Stimulated activated CD4-positive, alpha-beta T cell treated with anti-CD3 and anti-CD28 coated beads, Interleukin-1b, Interleukin-23, amount 100 ng/mL, for 48 hours (primary cell): ENCODE measurements around the gene EID3.
A peak's percentile ranks its signal among the peaks of the same experiment; 100 is the strongest.

ENCODE experiments used
- DNase-seq: peaks from one replicate; pipeline ENCODE4 v3.0.0-alpha.2; 2020

Gene EID3

DNA sequence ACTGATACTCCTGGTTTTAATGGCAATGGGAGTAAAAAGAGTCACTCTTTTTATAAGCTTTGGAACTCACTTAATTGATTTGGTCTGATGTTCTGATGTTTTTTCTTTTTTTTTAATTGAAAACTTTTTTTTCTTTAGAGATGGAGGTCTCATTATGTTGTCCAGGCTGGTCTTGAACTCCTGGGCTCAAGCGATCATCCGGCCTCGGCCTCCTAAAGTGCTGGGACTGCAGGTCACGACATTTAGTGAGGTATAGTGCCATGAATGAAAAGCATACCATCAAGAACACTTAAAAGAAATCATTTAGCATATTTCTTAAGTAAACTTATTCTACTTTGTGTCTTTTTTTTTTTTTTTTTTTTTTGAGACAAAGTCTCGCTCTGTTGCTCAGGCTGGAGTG lies 12.7 kb upstream of the EID3 start:
- DNase-seq, result no peak

DNA sequence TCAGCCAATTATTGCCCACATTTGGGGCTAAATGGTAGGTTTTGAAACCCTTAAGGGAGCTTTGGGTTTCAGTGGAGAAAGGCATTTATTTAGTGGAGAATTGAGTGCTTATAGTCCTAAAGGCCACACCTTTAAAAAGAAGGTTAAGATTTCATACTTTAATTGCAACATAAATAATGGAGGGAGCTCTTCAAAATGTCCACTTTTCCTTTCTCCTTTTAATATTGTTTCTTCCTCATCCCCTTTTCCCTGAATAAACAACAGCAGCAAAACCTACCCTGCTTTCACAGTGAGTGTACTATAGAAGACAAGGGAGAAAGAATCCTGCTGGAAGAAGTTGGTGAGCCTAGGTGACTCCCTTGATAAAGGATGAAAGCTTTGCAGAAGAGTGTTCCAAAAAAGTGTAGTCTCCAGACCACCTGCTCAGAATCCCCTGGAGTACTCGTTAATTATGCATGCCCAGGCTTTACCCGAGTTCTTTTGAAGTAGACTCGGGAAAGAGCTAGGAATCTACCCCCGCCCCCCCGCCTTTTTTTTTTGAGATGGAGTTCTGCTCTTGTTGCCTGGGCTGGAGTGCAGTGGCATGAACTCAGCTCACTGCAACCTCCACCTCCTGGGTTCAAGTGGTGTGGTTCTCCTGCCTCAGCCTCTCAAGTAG lies 11.5 kb upstream of the EID3 start:
- no peak for DNase-seq

DNA sequence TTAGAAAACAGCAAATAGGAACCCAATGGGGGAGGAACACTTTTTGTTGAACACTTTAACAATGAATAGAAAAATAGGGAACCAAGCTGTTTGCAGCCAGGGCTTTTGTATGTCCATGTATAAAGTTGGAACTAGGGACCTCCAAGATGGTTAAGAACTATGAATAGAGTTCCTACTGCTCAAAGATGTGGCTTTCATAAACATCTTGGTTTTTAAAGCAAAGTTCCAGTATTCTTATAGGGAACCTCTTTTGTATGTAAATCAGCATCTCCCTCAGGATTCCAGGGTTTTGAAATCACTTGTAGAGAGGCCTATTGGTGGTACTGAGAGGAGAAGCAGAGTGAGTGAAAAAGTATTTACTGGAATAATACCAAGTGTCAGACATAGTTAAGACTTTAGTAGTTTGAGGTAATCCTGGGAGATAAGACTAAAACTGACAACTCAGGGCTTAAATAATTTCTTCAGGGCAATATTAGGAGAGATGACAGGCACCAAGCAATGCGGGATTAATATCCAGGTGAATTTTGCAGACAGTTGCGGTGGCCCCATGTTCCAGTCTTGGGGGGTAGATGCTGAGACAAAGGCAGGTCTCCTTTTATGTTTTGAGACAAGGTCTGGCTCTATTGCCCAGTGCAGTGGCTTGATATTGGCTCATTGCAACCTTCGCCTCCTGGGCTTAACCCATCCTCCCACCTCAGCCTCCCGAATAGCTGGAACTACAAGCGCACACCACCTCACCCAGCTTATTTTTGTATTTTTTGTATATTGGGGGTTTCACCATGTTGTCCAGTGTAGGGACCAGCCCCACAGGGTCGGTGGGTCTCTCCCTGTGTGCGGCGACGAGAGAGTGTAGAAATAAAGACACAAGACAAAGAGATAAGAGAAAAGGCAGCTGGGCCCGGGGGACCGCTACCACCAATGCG lies 10.4 kb upstream of the EID3 start:
- no peak for DNase-seq

DNA sequence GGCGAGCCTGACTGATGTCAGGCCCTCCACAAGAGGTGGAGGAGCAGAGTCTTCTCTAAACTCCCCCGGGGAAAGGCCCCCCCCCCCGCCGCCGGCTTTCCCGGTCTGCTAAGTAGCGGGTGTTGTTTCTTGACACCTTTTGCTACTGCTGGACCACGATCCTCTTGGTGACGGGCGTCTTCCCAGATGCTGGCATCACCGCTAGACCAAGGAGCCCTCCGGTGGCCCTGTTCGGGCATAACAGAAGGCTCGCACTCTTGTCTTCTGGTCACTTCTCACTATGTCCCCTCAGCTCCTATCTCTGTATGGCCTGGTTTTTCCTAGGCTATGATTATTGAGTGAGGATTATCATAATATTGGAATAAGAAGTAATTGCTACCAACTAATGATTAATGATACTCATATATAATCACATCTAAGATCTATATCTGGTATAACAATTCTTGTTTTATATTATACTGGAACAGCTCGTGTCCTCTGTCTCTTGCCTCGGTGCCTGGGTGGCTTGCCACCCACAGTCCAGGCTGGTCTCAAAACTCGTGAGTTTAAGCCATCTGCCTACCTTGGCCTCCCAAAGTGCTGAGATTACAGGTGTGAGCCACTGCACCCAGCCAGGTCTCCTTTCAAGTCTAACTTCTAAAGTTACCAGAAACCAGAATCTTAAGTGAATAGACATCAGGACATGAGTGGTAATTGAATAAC lies 9.2 kb upstream of the EID3 start:
- peak; percentile 20 for DNase-seq

DNA sequence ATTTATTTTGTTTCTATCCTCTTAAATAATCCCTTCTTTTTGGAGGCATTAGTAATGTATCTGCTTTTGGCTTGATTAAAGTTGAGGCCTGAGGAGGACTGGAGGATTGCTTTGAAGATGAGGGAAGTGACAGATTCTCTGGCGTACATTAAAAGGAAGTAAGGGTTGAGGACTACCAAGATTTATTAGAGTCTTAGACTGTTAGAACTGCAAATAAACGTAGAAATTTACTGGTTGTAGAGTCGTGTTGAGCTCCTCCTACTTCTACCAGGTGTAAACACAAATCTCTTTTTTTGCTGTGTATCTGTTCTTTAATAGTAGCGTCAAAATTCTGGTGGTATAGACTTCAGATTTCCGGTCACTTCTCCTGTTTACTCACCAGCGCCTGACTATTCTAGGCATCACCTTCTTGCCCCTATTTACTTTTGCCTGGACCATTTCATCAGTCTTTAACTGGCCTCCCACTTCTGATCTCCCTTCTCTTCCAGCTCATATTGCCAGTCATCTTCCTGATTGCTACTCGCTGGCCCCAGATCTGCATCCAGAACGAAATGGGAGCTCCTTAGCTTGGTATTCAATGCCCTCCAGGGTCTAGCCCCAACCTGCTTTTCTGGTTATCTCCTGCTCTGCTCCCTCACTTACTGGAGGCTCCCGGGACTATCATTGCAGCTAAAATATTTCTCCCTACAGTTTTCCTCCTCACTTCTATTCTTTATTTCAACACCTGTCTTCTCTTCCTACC lies 8.4 kb upstream of the EID3 start:
- DNase-seq, result no peak

DNA sequence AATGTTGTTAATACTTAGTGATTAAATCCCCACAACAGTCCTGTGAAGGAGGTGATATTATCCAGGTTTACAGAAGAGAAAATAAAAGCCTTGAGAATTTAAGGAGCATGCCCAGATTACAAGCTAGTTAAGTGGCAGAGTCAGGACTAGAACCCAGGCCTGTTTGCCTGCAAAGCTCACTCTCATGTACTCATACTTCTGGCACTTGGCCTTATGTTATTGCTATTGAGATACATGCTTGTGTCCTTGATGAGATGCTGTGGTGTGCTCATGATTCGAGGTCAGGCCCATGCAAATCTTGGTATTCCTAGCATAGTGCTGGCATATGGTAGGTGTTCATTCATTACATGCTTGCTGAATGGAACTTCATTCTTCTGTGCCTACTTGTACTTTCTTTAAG lies 7.6 kb upstream of the EID3 start:
- no peak for DNase-seq

DNA sequence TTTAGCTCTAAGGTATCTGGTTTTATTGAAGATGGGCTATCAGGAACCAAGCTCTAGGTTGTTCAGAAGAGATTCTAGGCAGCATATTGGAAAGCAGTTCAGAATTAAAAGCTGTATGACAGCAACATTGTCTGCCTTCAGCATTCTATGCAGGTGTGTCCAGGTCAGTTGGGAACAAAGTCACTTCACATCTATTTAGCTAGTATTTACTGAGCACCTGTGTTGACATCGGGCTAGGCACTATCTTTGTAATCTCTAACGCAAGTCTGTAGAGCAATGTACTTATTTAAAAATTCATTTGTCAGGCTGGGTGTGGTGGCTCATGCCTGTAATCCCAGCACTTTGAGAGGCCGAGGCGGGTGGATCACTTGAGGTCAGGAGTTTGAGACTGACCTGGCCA lies 6.8 kb upstream of the EID3 start:
- no peak for DNase-seq

DNA sequence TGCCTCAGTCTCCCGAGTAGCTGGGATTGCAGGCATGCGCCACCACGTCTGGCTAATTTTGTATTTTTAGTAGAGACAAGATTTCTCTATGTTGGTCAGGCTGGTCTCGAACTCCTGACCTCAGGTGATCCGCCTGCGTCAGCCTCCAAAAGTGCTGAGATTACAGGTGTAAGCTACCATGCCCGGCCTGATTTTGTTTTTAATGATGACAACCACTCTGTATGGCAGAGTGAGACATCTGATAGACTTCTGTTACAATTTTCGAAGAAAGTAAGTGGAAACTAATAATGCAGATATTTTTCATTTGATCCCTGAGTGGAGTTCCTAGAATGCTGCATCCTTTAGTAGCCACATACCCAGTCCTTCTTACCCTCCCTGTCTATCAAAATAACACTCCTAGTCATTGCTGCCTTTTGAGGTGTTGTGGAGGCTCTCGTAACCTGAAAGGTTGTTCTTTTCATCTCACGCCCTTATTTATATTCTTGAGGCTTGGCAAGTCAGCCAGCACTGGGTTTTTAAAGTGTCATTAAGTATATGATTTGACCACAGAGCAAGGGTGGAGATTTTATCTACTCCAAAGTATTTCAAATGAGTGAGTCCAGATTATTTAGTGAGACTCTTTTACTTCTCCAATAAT lies 5.9 kb upstream of the EID3 start:
- DNase-seq, result no peak

DNA sequence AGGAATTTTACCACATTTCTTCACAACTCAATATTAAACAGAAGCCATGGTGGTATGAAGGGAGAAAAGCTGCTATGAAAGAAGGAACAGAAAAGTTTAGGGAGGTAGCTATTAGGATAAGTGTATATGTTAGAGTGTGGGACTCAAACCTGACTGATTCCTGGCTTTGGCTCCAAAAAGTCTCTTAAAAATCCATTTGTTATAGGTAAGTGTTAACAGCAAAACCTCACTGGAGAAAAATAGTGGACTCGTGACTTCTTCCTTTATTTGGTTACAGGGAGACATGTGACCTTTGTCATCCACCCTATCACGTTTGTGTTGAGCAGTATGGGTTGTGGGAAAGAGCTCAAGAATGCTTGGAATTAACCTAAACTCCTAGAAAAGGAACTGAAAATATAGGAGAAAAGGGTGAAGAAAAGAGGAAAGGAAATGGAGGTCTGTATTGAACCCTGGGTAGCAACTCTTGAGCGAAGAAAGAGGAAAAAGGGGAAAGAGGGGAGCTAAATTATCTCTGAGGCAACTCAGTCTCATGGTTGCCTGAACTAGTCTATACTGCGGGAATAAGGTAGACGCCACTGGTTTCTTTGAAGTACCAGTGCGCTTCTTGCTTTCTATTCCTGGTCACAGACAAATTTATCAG lies 3.6 kb upstream of the EID3 start:
- no peak for DNase-seq

DNA sequence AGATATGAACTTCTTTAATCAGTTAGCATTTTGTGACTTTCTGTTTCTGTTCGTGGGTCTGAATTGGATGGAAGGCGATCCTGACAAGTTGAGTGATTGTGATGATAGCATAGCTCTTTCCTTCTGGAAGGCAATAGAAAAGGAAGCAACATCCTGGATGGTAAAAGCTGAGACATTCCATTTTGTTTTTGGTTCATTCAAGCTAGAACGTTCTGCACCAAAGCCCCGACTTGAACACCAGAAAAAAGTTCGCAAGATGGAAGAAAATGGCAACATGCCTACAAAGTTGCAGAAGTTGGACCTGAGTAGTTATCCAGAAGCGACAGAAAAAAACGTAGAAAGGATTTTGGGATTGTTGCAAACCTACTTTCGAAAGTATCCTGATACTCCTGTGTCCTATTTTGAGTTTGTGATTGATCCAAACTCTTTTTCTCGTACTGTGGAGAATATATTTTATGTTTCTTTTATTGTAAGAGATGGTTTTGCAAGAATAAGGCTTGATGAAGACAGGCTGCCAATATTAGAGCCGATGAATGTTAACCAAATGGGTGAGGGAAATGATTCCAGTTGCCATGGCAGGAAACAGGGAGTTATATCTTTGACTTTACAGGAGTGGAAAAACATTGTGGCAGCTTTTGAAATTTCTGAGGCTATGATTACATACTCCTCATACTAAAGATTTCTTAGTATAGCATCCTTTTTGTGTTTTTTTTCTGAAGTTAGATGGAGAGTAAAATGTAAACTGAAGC lies 896 bp downstream of the EID3 start:
- no peak for DNase-seq

DNA sequence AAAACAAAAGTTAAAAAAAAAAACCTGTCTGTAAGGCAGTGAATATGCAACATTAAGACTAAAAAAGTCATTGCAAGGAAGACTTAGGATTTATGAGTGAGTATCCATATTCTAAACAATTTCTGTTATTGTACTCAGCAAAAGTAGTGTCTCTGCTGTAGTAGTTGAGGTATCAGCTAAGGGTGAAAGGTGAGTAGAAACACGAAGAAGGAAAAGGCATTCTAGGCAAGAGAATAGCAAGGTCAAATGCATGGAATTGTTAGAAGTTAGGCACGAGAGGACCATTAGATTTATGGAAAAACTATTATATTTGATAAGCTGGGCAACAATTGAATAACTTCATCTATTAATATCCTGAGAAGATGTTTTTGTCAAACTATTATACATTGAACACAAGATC lies 1.8 kb downstream of the EID3 start:
- no peak for DNase-seq

DNA sequence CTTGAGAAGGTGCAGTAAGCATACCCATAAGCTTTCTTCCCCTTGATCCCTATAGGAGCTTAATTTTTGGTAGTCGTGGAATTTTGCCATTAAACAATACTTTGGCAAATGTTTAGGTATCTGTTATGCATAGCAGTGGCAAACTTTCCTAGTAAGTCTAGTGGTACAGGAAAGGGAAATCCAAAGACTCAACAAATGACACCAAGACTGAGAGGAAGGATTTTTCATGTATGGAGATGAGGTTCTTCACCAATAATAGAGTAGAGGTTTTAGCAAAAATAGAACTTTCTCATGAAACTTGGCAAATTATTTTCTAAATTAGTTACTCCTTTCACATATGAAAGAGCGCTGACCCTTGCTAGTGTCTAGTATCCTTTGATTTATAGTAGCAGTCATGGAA lies 2.8 kb downstream of the EID3 start:
- DNase-seq, result no peak

DNA sequence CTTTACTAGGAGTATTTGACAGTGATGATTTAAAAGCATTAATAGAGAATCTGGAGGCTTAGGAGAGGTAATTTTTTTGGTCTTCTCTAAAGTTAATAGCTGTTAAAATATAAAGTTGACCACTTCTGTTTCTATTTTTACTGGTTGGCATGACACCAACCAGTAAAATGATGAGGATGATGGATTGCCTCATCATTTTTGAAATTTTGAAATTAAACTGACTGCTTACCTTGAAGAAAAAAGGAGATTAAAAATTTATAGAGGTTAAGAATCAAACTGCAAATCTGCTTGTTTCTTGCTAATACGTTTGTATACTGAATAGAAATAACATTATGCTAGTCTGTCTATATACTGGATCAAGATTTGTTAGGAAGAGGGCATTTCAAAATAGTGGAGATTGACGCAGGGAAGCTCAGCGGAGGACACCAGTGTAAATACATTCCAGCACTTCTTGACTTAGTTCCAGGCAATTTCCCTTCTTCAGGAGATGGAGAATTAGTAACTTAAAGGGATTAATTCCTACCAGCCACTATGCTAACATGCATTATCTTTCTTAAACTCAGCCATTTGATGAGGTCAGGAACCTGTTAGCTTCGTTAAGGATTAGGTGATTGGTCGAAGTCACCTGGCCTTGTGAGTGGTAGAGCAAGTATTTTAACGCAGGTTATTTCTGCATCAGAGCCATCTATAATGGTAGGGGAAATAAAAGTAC lies 3.6 kb downstream of the EID3 start:
- no peak for DNase-seq

DNA sequence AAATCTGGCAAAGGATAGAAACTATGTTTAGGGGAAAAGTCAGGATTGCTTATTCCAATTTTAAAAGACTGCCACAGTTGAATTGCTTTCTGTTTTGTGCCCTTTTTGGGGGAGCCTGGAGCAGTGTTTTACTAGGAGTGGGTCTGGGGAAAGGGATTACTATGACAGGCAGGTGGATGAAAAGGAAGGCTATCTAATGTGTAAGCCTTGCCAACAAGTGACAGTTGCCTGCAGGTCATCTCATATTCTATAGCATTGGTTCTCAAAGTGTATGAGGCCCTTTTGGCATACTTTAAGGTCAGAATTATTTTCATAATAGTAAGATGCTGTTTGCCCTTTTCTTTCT lies 4.1 kb downstream of the EID3 start:
- DNase-seq, result no peak

DNA sequence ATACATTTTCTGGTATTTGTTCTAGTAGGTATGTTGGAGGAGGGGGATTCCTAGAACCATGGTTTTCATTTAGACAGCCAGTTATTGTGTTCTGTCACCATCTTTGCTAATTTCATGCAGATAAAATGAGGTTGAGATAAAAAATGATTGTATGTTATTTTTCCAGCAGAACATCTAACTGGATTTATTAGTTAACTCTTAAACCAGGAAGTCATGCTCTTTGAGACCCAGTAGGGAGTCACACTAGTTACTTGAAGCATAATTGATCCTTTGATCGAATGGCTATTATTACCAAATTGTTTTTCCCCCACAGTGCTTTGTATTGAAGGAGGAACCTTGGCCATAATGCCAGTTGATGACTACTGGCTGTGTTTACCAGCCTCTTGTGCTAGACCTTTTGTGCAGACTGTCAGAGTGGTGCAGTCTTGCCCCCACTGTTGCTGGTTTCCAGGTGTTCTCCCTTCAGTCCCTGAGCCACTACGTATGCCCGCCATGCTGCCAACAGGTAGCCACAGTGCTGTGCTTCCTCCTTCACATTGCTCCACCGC lies 6.0 kb downstream of the EID3 start:
- no peak for DNase-seq

DNA sequence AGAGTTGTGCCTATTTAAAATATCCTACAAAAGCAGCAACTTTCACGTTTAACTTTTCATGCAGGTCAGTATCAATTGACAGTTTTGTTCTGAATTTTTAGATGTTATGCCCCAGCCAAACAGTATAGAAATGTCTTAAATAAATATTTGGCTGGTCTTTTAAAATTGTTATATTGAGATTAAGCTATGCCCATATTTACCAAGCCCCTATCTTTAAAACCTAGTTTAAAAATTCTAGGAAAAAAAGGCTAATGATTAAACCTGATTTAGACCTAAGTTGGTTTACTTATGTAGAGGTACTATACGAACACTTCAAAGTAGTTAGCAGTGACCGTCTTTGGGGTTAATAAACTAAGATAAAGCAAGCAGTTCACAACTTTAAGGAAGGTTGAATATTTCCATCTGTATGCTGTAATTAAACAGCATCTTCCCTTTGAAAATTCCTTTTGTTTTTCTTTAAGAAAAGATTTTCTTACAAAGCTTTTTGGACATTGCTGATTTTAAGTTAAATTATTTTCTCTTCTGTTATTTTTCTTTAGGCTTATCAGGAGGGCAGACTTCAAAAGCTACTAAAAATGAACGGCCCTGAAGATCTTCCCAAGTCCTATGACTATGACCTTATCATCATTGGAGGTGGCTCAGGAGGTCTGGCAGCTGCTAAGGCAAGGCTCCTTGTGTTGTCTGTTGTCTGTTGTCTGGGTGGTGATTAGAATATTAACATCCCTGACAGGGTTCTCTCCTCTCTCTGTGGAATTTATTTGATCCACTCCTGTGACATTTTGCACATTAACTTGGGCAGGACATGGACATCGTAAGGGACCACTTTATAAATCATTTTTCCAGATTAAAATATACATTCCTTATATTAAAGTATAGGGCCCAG lies 7.5 kb downstream of the EID3 start:
- no peak for DNase-seq

DNA sequence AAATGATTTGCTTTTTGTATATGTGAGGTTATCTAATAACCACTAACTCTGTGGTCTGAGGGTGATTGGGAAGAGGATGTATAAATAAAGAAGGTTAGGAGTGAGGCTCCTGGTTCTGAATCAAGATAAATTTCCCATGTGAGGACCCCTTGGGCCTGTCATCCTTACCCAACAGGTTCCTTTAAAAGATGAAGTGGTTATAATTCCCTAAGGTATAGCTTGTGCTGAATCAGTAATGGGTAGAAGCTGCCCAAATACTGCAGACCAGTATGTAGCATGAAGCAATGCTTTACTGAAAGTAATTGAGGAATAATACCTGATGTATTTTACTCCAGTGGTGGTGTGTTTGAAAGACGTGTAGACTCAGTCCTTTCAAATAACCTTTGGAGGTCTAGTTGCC lies 8.7 kb downstream of the EID3 start:
- no peak for DNase-seq

DNA sequence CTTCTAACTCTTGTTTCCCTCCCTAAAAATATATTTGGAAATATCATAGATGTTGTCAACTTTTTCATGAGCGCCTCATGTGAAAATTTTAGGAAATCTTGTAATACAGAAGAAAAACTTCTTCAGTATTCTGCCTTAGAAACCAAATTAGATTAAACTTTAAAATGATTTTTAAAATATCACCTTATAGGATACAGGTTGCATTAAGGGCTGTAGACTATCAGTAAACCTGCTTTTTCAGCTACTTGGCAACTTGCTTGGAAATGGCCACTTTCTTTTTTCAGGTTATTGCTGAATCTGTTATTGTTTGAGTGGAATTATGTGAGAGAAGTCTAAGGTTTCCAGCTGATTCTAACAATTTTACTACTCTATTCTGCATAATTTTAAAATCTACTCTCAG lies 9.1 kb downstream of the EID3 start:
- DNase-seq, result no peak

DNA sequence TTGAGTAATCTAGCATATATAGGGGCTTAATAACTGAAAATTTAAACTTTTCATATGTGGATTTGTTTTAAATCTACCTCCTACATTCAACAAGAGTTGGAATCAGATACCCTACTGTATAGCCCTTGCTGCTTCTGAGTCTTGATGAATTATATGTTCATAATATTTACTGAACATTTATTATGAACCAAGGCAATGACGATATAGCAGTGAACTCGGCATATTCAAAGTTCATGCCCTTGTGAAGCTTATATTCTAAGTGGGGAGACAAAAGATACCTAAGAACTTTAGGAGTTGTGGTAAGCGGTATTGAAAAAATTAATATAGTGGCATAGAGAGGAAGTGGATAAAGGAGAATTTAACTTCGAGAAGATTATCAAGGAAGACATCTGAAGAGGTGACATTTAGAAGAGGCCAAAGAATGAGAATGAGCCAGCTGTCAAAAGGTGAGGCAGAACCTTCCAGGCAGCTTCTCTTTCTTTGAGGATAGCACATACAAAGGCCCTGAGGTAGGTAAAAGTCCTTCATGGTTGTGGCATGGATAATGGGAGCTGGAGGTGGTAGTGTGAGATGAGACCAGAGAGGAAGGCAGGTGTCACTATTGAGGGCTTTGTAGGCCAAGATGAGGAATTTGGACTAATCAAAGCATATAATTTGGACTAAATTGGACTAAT lies 10.2 kb downstream of the EID3 start:
- DNase-seq, result no peak
